Gastroesophageal sphincter (tissue), 4 donors: ENCODE measurements around the gene C12orf57. TPM values are rescaled to one million over a fixed set of nuclear protein-coding genes. Genes with fewer than 3 reads are reported as not detected.
A peak's percentile ranks its signal among the peaks of the same experiment; 100 is the strongest.

Experiments used
- ATAC-seq: fragments of 150-250 bp; one replicate; pipeline ENCODE4 v1.9.1; 2016; ENCODE audit warnings: mild to moderate bottlenecking, moderate library complexity
- H3K27ac ChIP-seq, 4 donors: fragments of 200-600 bp; sonication (generic) in 3 of 4; 1 replicate in 3 of 4; 2 replicates in 1 of 4; pipeline ENCODE4 v1.5.1; 2016 to 2019
- H3K27me3 ChIP-seq: fragments of 200-600 bp; sonication (generic); one replicate; pipeline ENCODE4 v1.5.1; 2019
- H3K36me3 ChIP-seq, 2 donors: fragments of 200-600 bp; sonication (generic); one replicate each; pipeline ENCODE4 v1.5.1; 2019; ENCODE audit warnings: control low read depth in 1 of 2
- H3K4me1 ChIP-seq, 3 donors: fragments of 200-600 bp; sonication (generic); 1 replicate in 2 of 3; 2 replicates in 1 of 3; pipeline ENCODE4 v1.5.1; 2016 to 2019; ENCODE audit warnings: control low read depth in 2 of 3
- H3K4me3 ChIP-seq, 2 donors: fragments of 200-600 bp; sonication (generic); one replicate each; pipeline ENCODE4 v1.5.1; 2019; ENCODE audit warnings: mild to moderate bottlenecking in 1 of 2, moderate library complexity in 1 of 2
- H3K9me3 ChIP-seq, 3 donors: fragments of 200-600 bp; sonication (generic); one replicate each; pipeline ENCODE4 v1.5.1; 2017 to 2019; ENCODE audit warnings: control low read depth in 2 of 3
- CTCF ChIP-seq, 4 experiments: fragments of 200-600 bp in 2 of 4; fragments of 450-650 bp in 2 of 4; sonication (generic) in 1 of 4; IDR thresholded peaks; one replicate each; pipeline ENCODE4 v1.5.1; 2017 to 2019; ENCODE audit warnings: antibody characterized with exemption in 4 of 4, mild to moderate bottlenecking in 2 of 4, moderate library complexity in 2 of 4
- EP300 ChIP-seq: sonication (generic); formaldehyde crosslinking; IDR thresholded peaks from one replicate; pipeline ENCODE4 v1.6.1; 2017; ENCODE audit warnings: antibody characterized with exemption, mild to moderate bottlenecking
- POLR2A ChIP-seq, 2 donors: fragments of 450-650 bp; IDR thresholded peaks; one replicate each; pipeline ENCODE4 v1.6.1; 2017; ENCODE audit warnings: antibody characterized with exemption in 2 of 2, mild to moderate bottlenecking in 2 of 2, moderate library complexity in 1 of 2
- POLR2AphosphoS5 ChIP-seq: sonication (generic); formaldehyde crosslinking; IDR thresholded peaks from one replicate; pipeline ENCODE4 v1.6.1; 2017; ENCODE audit warnings: antibody characterized with exemption
- WGBS, 2 donors: methylation state at CpG; one replicate each; pipeline ENCODE4 v1.1.5; 2018; ENCODE audit warnings: low coverage in 1 of 2; 5-methylcytosine and 5-hydroxymethylcytosine counted together
- total RNA-seq, 4 donors: library from RNA; depleted of rRNA; stranded (reverse); fragments of >200 nt; gene quantifications; one replicate each; pipeline ENCODE4 v1.1.0, GENCODE V29; 2016

Gene C12orf57
- total RNA-seq, 4 donors from 2014 or later: 172 to 521 (median 367) TPM

GRCh38 chr12:6958609-6959057, 14.8 kb downstream of the C12orf57 start:
- Histone ChIP-seq H3K4me1 (peaks cover 0 to 51% (median 5%) of the 10 kb centered on the region in 3 donors), H3K9me3 (no peaks in the 10 kb centered on the region), H3K27ac (peak overlapping the region in 2 of 4 donors; percentile 31 to 81), H3K36me3 (no peaks in the 10 kb centered on the region), H3K4me3 (no peak overlapping the region), H3K27me3 (no peaks in the 10 kb centered on the region)
- 60% methylated on average over 1 of the region's 10 CpGs; no CpG with 5 or more reads in 1 of the 2 donors for WGBS, 2 donors
- ATAC-seq: no peak
- TF ChIP-seq EP300 (no peak), POLR2A (IDR thresholded peaks at IDR 0.05) (no peak), POLR2AphosphoS5 (no peak), CTCF (IDR thresholded peaks at IDR 0.05) (no peak)

- TF ChIP-seq CTCF (IDR thresholded peaks at IDR 0.05) (no peak), EP300 (no peak), POLR2AphosphoS5 (no peak), POLR2A (IDR thresholded peaks at IDR 0.05) (no peak)
- no peaks in the 10 kb centered on the region for H3K36me3 ChIP-seq
- no peaks in the 10 kb centered on the region for H3K27me3 ChIP-seq
- WGBS, 2 donors: 67 to 83% methylated on average over 3 to 7 of the region's 24 CpGs
- H3K4me3 ChIP-seq: no peak overlapping the region
- H3K27ac ChIP-seq: peak overlapping the region in 2 of 4 donors; percentile 31 to 81
- ATAC-seq: peak; percentile 20
- H3K9me3 ChIP-seq: no peaks in the 10 kb centered on the region
- peaks cover 0 to 51% (median 5%) of the 10 kb centered on the region in 3 donors for H3K4me1 ChIP-seq
These were observed 15.4 kb downstream of the C12orf57 start for GRCh38 chr12:6959058-6959804.

GRCh38 chr12:6959805-6960592, 16.2 kb downstream of the C12orf57 start:
- Histone ChIP-seq H3K4me1 (peaks cover 0 to 58% (median 9%) of the 10 kb centered on the region in 3 donors), H3K36me3 (peaks cover 0 to 5% of the 10 kb centered on the region in 2 donors), H3K27ac (peak overlapping the region in 1 of 4 donors; percentile 81), H3K9me3 (no peaks in the 10 kb centered on the region), H3K4me3 (no peak overlapping the region), H3K27me3 (no peaks in the 10 kb centered on the region)
- ATAC-seq: no peak
- 100% methylated on average over 2 of the region's 26 CpGs; no CpG with 5 or more reads in 1 of the 2 donors for WGBS, 2 donors
- no peak for TF ChIP-seq EP300
- no peak for TF ChIP-seq POLR2AphosphoS5
- TF ChIP-seq CTCF (IDR thresholded peaks at IDR 0.05): no peak
- TF ChIP-seq POLR2A (IDR thresholded peaks at IDR 0.05): no peak

GRCh38 chr12:6960593-6961277, 16.9 kb downstream of the C12orf57 start:
- TF ChIP-seq POLR2AphosphoS5 (no peak), CTCF (IDR thresholded peaks at IDR 0.05) (no peak), EP300 (no peak), POLR2A (IDR thresholded peaks at IDR 0.05) (no peak)
- Histone ChIP-seq H3K27me3 (no peaks in the 10 kb centered on the region), H3K27ac (peak overlapping the region in 3 of 4 donors; percentile 63 to 82 (median 81)), H3K4me3 (peak overlapping the region in 1 of 2 donors; percentile 26), H3K4me1 (peaks cover 0 to 63% (median 9%) of the 10 kb centered on the region in 3 donors), H3K36me3 (peaks cover 0 to 13% of the 10 kb centered on the region in 2 donors), H3K9me3 (no peaks in the 10 kb centered on the region)
- 59% methylated on average over 5 of the region's 13 CpGs; no CpG with 5 or more reads in 1 of the 2 donors for WGBS, 2 donors
- ATAC-seq: no peak
